T-cell (primary cell): ENCODE results near the gene CLCF1. TPM values are rescaled to one million over a fixed set of nuclear protein-coding genes. Genes with fewer than 3 reads are reported as not detected.
A peak's percentile ranks its signal among the peaks of the same experiment; 100 is the strongest.

Experiments used
- ATAC-seq, 4 experiments: fragments of 200-7000 bp in 3 of 4; fragments of 150-1000 bp in 1 of 4; cut with Tn5 transposase; replicated peaks in 1 of 4; 1 replicate in 3 of 4; 2 replicates in 1 of 4; pipeline ENCODE4 v1.10.0; 2021; ENCODE audit warnings: moderate library complexity in 3 of 4, mild to moderate bottlenecking in 2 of 4, moderate number of reproducible peaks in 1 of 4
- CTCF ChIA-PET, 2 donors: fragments of 300-600 bp; sonication (Branson Sonifier 250); formaldehyde crosslinking; loops; one replicate each; lab custom pipeline; 2022; ENCODE audit warnings: antibody characterized with exemption in 2 of 2; lab: Charles Lee
- POLR2A ChIA-PET, 2 donors: fragments of 300-600 bp; sonication (Branson Sonifier 250); formaldehyde crosslinking; loops; one replicate each; lab custom pipeline; 2022; ENCODE audit warnings: antibody characterized with exemption in 2 of 2; lab: Charles Lee
- DNase-seq, 35 experiments: peaks; one replicate each; pipeline versions ENCODE4 v3.0.0 to v3.0.0-alpha.2; 2013 to 2023
- H3K27ac ChIP-seq: one replicate; pipeline ENCODE4 v1.5.1; 2013; ENCODE audit warnings: low read length
- H3K27me3 ChIP-seq, 2 experiments: replicated peaks in 1 of 2; 1 replicate in 1 of 2; 2 replicates in 1 of 2; pipeline versions ENCODE4 v1.6.1 to v1.7.0; 2013; ENCODE audit warnings: low read length in 1 of 2, mixed read lengths in 1 of 2; ENCODE audit not compliant: control insufficient read depth in 2 of 2, insufficient read depth in 2 of 2; ENCODE audit errors: extremely low read depth in 1 of 2
- H3K36me3 ChIP-seq, 2 donors: 1 replicate in 1 of 2; 2 replicates in 1 of 2; pipeline versions ENCODE4 v1.6.1 to v1.7.0; 2013; ENCODE audit warnings: low read length in 1 of 2; ENCODE audit not compliant: control insufficient read depth in 2 of 2, insufficient read depth in 1 of 2; ENCODE audit errors: extremely low read depth in 1 of 2
- H3K4me1 ChIP-seq, 2 experiments: 1 replicate in 1 of 2; 2 replicates in 1 of 2; pipeline versions ENCODE4 v1.6.1 to v1.7.0; 2013; ENCODE audit warnings: low read length in 2 of 2, mixed read lengths in 1 of 2; ENCODE audit not compliant: insufficient read depth in 2 of 2, control insufficient read depth in 1 of 2; ENCODE audit errors: extremely low read depth in 1 of 2
- H3K4me3 ChIP-seq, 2 donors: 1 replicate in 1 of 2; 2 replicates in 1 of 2; pipeline versions ENCODE4 v1.5.1 to v1.7.0; 2013; ENCODE audit warnings: mild to moderate bottlenecking in 2 of 2, low read length in 1 of 2, moderate library complexity in 1 of 2; ENCODE audit not compliant: control insufficient read depth in 1 of 2; ENCODE audit errors: extremely low read depth in 1 of 2
- H3K9me3 ChIP-seq: 2 replicates; pipeline ENCODE4 v1.7.0; 2013
- H3K27ac Mint-ChIP-seq, 2 donors: one replicate each; pipeline ENCODE4 v1.8.0; 2020 to 2021; ENCODE audit warnings: mild to moderate bottlenecking in 2 of 2, mixed read lengths in 2 of 2
- H3K27me3 Mint-ChIP-seq, 2 donors: one replicate each; pipeline ENCODE4 v1.8.0; 2021 to 2022; ENCODE audit warnings: mixed read lengths in 2 of 2
- H3K36me3 Mint-ChIP-seq: one replicate; pipeline ENCODE4 v1.8.0; 2021; ENCODE audit warnings: mixed read lengths
- H3K4me1 Mint-ChIP-seq, 3 donors: one replicate each; pipeline ENCODE4 v1.8.0; 2020 to 2022; ENCODE audit warnings: mixed read lengths in 3 of 3, mild to moderate bottlenecking in 1 of 3
- H3K4me3 Mint-ChIP-seq, 3 donors: one replicate each; pipeline ENCODE4 v1.8.0; 2020 to 2022; ENCODE audit warnings: mild to moderate bottlenecking in 3 of 3, mixed read lengths in 3 of 3, moderate library complexity in 3 of 3
- H3K9me3 Mint-ChIP-seq, 3 donors: one replicate each; pipeline ENCODE4 v1.8.0; 2020 to 2022; ENCODE audit warnings: mixed read lengths in 3 of 3
- WGBS: methylation state at CpG from one replicate; pipeline ENCODE4 v1.1.5; 2013; ENCODE audit warnings: missing lambda C conversion rate; ENCODE audit not compliant: insufficient coverage; 5-methylcytosine and 5-hydroxymethylcytosine counted together
- total RNA-seq, 35 experiments: library from RNA in 6 of 35; stranded (reverse) in 6 of 35; fragments of 120-200 nt in 1 of 35; gene quantifications; one replicate each; pipeline versions ENCODE4 v1.2.1 to v1.2.4 and lab custom pipeline; 2013 to 2026

Gene CLCF1
- total RNA-seq, 5 donors from 2014 or later (not counting 1 experiment from before 2014, with no cell fraction given) = 2.2 to 8.5 (median 4.1) TPM

DNA sequence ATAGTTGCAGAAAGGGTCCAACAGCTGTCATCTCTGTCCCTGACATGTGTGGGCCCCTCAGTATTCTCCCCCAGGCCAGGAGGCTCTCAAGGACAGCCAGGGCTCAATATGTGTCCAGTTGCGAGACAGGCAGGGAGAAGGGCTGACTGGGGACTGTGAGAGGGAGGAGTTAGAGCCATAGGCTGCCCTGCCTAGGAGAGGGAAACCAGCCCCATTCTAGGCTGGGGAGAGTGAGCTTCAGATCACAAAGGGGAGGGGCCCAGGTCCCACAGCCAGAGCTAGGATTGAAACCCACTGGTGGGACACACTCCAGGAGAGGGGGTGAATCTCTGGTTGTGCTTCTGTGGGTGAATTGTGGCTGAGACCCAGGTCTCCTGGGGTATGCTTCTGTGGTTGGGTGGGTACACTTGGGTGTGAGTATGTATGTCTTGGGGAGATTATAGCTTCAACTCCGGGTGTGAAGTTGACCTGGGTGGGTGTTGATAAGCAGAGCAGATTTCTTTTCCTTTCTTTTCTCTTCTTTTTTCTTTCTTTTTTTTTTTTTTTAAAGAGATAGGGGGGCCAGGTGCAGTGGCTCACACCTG lies 40.0 kb upstream of the CLCF1 start:
- H3K27ac Mint-ChIP-seq = peak overlapping the region; percentile 74 to 97
- peaks cover 77 to 84% (median 77%) of the 10 kb centered on the region in 3 donors for H3K4me1 Mint-ChIP-seq
- WGBS = 100% methylated on average over 1 of the region's 2 CpGs
- Histone ChIP-seq H3K4me3 (no peak overlapping the region), H3K27me3 (no peaks in the 10 kb centered on the region), H3K36me3 (peaks cover 4 to 11% of the 10 kb centered on the region in 2 donors), H3K27ac (peak overlapping the region; percentile 1), H3K9me3 (no peaks in the 10 kb centered on the region), H3K4me1 (peaks cover 70 to 97% of the 10 kb centered on the region in 2 experiments)
- ChIA-PET CTCF (interaction anchor here (0.5 to 0.6 kb wide), 3 partner anchors 27 to 72 kb away, joined by 3 to 5 read pairs (median 5); no protein-coding TSS in a partner anchor), POLR2A (interaction anchor here in 1 of 2 donors (0.7 to 1.3 kb wide), 2 partner anchors 10 to 18 kb away, joined by 3 read pairs; partner anchors contain the start of gene TBC1D10C)
- H3K27me3 Mint-ChIP-seq = no peaks in the 10 kb centered on the region
- H3K4me3 Mint-ChIP-seq = peak overlapping the region in 2 of 3 donors; percentile 57 to 97
- H3K36me3 Mint-ChIP-seq = no peaks in the 10 kb centered on the region
- H3K9me3 Mint-ChIP-seq = no peaks in the 10 kb centered on the region
- ATAC-seq = no peak
- no peak for DNase-seq

DNA sequence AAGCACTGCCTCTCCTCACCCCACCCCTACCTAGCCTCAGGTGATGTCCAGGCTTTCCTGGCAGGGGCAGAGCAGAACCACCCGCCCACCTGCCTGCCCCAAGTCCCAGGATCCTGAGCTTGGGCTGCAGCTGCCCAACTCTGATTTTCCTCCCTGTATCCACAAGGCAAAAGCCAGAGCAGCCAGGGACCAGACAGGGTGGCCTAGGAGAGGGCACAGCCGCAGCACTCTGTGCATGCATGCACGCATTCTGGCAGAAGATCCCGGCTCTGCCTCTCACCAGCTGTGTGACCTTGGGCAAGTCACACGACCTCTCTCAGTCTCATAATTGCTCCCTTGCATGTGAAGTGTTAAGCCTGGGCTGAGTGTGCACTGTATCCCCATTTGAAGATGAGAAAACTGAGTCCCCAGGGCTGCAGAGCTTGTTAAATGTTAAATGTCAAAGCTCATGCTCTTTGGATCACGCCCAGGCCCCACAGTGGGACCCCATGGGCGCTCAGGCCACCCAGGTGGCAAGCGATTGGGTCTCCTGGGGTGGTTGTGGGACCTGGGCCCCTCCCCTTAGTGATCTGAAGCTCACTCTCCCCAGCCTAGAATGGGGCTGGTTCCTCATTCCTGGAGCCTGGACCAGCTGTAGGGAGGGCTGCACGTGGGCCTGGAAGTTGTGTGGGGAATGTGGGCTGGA lies 39.2 kb upstream of the CLCF1 start:
- POLR2A ChIA-PET = no interaction called here
- no peaks in the 10 kb centered on the region for H3K9me3 ChIP-seq
- WGBS = 84% methylated on average over 7 of the region's 9 CpGs
- peak overlapping the region; percentile 1 for H3K27ac ChIP-seq
- H3K4me3 Mint-ChIP-seq = peak overlapping the region in 1 of 3 donors; percentile 97
- H3K27me3 Mint-ChIP-seq = no peaks in the 10 kb centered on the region
- peaks cover 71 to 97% of the 10 kb centered on the region in 2 experiments for H3K4me1 ChIP-seq
- DNase-seq (no peak), ATAC-seq (no peak)
- H3K36me3 Mint-ChIP-seq = no peaks in the 10 kb centered on the region
- peaks cover 77 to 84% (median 77%) of the 10 kb centered on the region in 3 donors for H3K4me1 Mint-ChIP-seq
- CTCF ChIA-PET = no interaction called here
- peaks cover 4 to 17% of the 10 kb centered on the region in 2 donors for H3K36me3 ChIP-seq
- H3K4me3 ChIP-seq = no peak overlapping the region
- no peaks in the 10 kb centered on the region for H3K27me3 ChIP-seq
- H3K9me3 Mint-ChIP-seq = no peaks in the 10 kb centered on the region
- peak overlapping the region; percentile 74 to 97 for H3K27ac Mint-ChIP-seq

DNA sequence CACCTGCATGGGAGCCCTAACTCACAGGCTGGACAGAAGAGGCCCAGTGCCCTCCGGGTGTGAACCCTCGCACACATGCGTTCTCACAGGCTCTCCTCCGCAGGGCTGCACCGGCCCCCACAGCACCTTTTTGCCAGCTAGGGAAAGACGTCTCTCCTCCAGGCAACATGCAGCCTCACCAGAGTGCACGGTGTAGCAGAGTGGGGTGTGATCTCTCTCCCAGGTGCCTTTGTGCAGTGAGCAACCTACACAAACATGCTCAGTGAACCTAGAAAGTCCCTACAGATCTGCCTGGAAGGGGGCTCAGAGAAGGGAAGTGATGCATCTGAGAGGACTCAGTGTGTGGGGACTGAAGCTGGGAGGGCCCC lies 38.4 kb upstream of the CLCF1 start:
- Mint-ChIP-seq H3K36me3 (peaks cover 6% of the 10 kb centered on the region), H3K4me3 (peak overlapping the region in 1 of 3 donors; percentile 97), H3K27me3 (no peaks in the 10 kb centered on the region), H3K27ac (peak overlapping the region; percentile 97), H3K9me3 (no peaks in the 10 kb centered on the region), H3K4me1 (peaks cover 79 to 86% (median 81%) of the 10 kb centered on the region in 3 donors)
- DNase-seq = peak in 2 of 35 experiments; percentile 19 to 28
- Histone ChIP-seq H3K4me3 (no peak overlapping the region), H3K36me3 (peaks cover 4 to 25% of the 10 kb centered on the region in 2 donors), H3K27me3 (no peaks in the 10 kb centered on the region), H3K9me3 (no peaks in the 10 kb centered on the region), H3K27ac (no peak overlapping the region), H3K4me1 (peaks cover 71 to 97% of the 10 kb centered on the region in 2 experiments)
- ATAC-seq = no peak
- 50% methylated on average over 4 of the region's 7 CpGs for WGBS
- ChIA-PET POLR2A (no interaction called here), CTCF (no interaction called here)

DNA sequence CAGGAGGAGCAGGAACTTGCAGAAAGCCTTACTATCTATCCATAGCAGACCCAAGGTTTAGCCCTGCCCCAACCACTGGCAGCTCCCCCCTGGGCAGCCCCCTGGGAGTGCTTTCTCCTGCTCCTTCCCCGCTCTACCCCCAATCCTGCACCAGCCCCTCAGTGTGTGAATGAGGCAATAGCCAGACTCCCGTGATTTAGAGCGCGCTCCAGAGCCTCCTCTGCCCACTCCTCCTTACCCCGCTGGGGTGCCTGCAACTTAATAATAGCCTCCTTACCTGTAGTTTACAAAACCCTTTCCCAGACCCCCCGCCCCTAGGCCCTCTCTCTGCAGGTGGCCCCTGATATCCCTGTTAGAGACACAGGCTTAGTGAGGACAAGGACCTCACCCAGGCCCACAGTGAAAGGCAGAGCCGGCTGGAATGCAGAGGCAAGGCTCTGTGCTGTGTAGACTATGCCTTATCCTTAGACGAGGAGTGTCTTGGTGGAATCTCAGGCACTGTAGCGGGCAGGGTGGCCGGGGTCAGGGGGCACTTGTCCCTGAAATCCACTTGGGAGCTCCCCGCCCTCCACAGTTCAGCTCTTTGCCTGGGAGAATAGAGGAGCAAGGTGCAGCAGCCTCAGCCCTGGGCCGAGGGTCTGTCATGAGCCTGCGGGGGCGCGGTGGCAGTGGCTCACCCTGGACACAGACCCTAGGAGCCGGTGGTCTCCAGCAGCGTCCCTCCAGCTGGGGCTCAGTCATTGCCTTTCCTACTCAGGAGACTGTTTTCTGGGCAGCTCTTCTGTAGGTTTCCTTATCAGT lies 37.8 kb upstream of the CLCF1 start:
- Mint-ChIP-seq H3K27ac (peak overlapping the region; percentile 97), H3K9me3 (no peaks in the 10 kb centered on the region), H3K27me3 (no peaks in the 10 kb centered on the region), H3K4me1 (peaks cover 79 to 86% (median 81%) of the 10 kb centered on the region in 3 donors), H3K36me3 (peaks cover 9% of the 10 kb centered on the region), H3K4me3 (peak overlapping the region in 2 of 3 donors; percentile 24 to 97)
- ATAC-seq = no peak
- H3K27ac ChIP-seq = peak overlapping the region; percentile 74
- 90% methylated on average over 13 of the region's 17 CpGs for WGBS
- H3K27me3 ChIP-seq = no peaks in the 10 kb centered on the region
- peaks cover 4 to 30% of the 10 kb centered on the region in 2 donors for H3K36me3 ChIP-seq
- H3K9me3 ChIP-seq = no peaks in the 10 kb centered on the region
- POLR2A ChIA-PET = interaction anchor here in 1 of 2 donors (0.6 kb wide), 1 partner anchor 67 kb away, joined by 11 read pairs; no protein-coding TSS in a partner anchor
- no peak for DNase-seq
- peaks cover 67 to 97% of the 10 kb centered on the region in 2 experiments for H3K4me1 ChIP-seq
- H3K4me3 ChIP-seq = peak overlapping the region in 1 of 2 donors; percentile 63
- CTCF ChIA-PET = no interaction called here

DNA sequence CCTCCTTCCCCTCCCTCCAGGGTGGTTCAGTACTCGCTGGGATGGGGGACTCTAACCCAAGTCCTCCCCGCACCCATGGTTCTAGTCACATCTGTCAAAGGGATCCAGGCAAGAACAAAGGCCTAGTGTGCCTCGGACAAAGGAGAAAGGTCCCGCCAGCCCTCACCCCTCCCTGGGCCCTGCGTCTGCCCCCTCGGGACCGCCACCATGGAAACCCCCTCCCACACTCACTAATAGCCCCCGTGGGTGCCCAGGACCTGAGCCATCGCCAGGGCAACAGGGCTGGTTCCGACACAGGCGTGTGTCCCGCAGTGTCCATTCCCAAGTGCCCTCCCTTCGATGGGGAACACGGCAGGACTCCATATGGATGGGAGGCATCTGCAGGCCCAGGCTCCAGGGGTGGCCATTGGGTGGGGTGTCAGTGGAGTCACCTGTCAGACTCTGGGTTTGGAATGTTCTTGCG lies 37.0 kb upstream of the CLCF1 start:
- Histone ChIP-seq H3K4me3 (peak overlapping the region; percentile 63 to 100), H3K27ac (peak overlapping the region; percentile 74), H3K4me1 (peaks cover 70 to 100% of the 10 kb centered on the region in 2 experiments), H3K9me3 (no peaks in the 10 kb centered on the region), H3K27me3 (no peaks in the 10 kb centered on the region), H3K36me3 (peaks cover 8 to 38% of the 10 kb centered on the region in 2 donors)
- H3K4me1 Mint-ChIP-seq = peaks cover 82 to 90% (median 82%) of the 10 kb centered on the region in 3 donors
- H3K27ac Mint-ChIP-seq = peak overlapping the region; percentile 97
- H3K36me3 Mint-ChIP-seq = peaks cover 11% of the 10 kb centered on the region
- peak in 1 of 35 experiments; percentile 18 for DNase-seq
- ATAC-seq = no peak
- CTCF ChIA-PET = no interaction called here
- no peaks in the 10 kb centered on the region for H3K27me3 Mint-ChIP-seq
- no peaks in the 10 kb centered on the region for H3K9me3 Mint-ChIP-seq
- peak overlapping the region; percentile 51 to 97 (median 64) for H3K4me3 Mint-ChIP-seq
- 76% methylated on average over 8 of the region's 15 CpGs for WGBS
- POLR2A ChIA-PET = no interaction called here
